Measurements from ENCODE around the gene PPIH.

DNA sequence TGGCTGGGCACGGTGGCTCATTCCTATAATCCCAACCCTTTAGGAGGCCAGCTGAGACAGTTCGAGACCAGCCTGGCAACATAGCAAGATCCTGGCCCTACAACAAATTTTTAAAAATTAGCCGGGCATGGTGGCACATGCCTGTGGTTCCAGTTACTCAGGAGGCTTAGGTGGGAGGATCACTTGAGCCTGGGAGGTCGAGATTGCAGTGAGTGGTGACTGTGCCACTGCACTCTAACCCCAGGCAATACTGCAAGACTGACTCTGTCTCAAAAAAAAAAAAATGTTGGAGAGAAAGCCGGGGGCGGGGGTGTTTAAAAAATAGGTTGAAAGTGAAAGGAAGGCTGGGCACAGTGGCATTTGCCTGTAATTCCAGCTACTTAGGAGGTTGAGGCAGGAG, 65.3 kb downstream of the PPIH start:
- TF ChIP-seq NR2F6 (IDR thresholded peaks at IDR 0.05) (no peak), NR2F6 (CRISPR knock-in tag; IDR thresholded peaks at IDR 0.05) (no peak), FOXM1 (CRISPR knock-in tag; IDR thresholded peaks at IDR 0.05) (no peak), ESRRA (CRISPR knock-in tag; IDR thresholded peaks at IDR 0.05; ENCODE audit: low read depth) (no peak), HMG20B (CRISPR knock-in tag; conservative IDR thresholded peaks at IDR 0.05) (no peak), NR2C2 (CRISPR knock-in tag; IDR thresholded peaks at IDR 0.05; ENCODE audit: borderline replicate concordance) (no peak), ZNF264 (CRISPR knock-in tag; IDR thresholded peaks at IDR 0.05) (no peak), PRMT3 (CRISPR knock-in tag; IDR thresholded peaks at IDR 0.05; ENCODE audit: borderline replicate concordance, low read depth) (no peak), RFXAP (CRISPR knock-in tag; IDR thresholded peaks at IDR 0.05; ENCODE audit: borderline replicate concordance) (no peak), MXI1 (IDR thresholded peaks at IDR 0.05; ENCODE audit: borderline replicate concordance, low read depth, low read length) (no peak), CTCF (CRISPR knock-in tag; IDR thresholded peaks at IDR 0.05) (no peak), ZNF138 (CRISPR knock-in tag; IDR thresholded peaks at IDR 0.05; ENCODE audit: low read depth) (no peak)
- TF ChIP-seq, protein P1, sequence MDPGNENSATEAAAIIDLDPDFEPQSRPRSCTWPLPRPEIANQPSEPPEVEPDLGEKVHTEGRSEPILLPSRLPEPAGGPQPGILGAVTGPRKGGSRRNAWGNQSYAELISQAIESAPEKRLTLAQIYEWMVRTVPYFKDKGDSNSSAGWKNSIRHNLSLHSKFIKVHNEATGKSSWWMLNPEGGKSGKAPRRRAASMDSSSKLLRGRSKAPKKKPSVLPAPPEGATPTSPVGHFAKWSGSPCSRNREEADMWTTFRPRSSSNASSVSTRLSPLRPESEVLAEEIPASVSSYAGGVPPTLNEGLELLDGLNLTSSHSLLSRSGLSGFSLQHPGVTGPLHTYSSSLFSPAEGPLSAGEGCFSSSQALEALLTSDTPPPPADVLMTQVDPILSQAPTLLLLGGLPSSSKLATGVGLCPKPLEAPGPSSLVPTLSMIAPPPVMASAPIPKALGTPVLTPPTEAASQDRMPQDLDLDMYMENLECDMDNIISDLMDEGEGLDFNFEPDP (CRISPR knock-in tag; conservative IDR thresholded peaks at IDR 0.05) = no peak
